Occipital lobe (tissue), 3 donors: ENCODE results near the gene FGF12. TPM values are rescaled to one million over a fixed set of nuclear protein-coding genes. Genes with fewer than 3 reads are reported as not detected.

Source experiments
- DNase-seq: peaks from one replicate; lab custom pipeline; 2025; lab: John Stamatoyannopoulos, UW
- small RNA-seq: library from RNA; depleted of rRNA; stranded (forward); fragments of <200 nt; gene quantifications from one replicate; pipeline ENCODE3, GENCODE V24; 2014
- total RNA-seq: library from RNA; depleted of rRNA; stranded (reverse); fragments of >200 nt; gene quantifications from one replicate; pipeline ENCODE4 v1.2.3, GENCODE V29; 2014

FGF12 gene
- total RNA-seq, 1 donor from 2014 or later, result 187 TPM

DNA sequence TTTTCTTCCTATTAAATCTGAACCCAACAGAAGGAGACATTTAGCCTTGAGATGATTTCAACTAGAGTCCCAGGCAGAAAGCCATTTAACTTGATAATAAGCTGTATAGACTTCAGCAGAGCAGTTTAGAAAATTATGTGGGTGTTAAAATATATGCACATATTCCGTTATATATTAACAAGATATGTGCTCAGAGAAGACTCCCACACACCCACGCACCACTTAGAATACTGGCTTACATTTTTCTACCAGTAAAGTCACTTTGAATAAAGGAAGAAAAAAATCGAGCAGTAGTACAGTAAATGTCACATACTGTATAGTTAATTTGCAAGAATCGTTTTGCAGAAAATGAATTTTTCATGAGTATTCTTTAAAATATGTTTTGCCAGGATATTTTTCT, 599.3 kb downstream of the FGF12 start:
- no peak for DNase-seq

DNA sequence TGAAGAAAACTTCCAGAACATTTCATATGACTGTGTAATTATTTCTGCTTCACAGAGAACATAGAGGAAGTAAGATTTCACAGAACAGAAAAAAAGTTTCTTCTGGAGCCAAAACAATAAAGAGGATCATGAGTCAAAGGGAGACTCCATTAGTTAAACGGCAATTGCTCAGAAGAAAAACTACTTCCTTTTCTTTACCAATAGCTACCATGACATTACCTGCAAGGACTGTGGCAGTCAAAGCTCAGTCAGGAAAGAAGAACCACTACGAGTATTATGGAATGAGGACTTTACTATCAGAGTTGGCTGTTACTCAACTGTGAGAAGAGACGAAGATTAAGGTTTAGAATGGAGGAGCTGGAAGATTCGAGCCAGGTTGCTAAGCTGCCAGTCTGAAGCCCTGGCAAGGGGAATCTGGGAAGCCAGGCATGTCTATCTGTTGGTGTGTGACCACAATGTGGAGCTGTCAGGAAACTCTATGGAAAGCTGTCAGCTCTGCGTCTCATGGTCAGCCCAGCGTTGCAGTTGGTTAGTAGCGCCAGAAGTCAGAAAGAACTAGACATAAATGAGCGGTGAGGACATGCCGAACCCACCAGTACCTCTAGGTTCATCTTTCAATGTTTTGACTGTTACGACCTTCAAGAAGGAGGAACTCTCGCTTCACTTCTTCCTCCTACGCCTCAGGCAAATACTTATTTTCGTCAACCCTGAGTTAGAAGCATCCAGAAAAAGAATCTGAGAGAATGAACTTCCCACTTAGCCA, 604.3 kb downstream of the FGF12 start:
- DNase-seq, result no peak

DNA sequence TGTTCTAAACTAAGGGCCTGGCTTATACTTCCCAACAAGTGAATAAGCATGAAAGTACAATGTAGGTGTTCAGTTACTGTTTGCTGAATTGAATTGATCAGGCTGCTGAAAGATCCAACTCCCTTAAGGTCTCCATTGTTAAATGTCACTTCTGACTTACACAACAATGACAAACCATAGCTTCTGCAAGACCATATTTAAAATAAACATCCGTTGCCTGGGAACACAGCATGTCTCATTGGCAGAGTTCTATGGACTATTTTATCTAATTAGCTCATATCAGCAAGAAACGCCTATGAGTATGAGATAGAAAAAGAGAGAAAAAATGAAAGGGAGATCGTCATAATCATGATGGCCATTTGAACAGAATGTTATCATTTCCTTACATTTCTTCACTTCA, 605.4 kb downstream of the FGF12 start:
- DNase-seq, result no peak

DNA sequence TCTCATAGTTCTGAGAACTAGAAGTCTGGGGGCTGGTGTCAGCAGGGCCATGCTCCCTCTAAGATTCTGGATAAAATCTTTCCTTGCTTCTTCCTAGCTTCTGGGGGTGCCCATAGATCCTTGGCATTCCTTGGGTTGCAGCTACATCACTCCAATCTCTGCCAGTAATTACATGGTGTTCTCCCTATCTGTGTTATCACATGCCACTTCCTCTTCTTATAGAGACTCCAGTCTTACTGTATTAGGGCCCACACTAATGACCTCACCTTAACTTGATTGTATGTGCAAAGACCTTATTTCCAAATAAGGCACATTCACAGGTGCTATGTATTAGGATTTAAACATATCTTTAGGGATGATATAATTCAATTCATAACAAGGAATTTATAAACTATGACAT, 618.5 kb downstream of the FGF12 start:
- DNase-seq, result no peak

DNA sequence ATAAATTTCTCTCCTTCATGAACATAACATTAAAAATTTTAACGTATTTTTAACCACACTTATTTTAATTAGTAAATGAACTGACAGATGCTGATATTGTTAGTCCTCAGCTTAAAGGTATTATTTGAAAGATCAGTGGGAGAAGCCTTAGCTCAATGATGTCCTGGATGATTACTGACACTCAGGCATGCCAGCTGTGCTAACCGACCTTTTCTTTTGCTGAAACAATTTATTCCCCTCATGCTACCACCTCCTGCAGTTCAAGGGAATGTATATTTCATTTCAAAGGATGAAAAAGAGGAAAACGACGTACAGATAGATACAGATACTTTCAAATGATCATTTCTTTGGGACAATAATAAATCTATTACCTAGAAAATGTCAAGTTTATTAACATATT, 620.8 kb downstream of the FGF12 start:
- DNase-seq, result no peak

DNA sequence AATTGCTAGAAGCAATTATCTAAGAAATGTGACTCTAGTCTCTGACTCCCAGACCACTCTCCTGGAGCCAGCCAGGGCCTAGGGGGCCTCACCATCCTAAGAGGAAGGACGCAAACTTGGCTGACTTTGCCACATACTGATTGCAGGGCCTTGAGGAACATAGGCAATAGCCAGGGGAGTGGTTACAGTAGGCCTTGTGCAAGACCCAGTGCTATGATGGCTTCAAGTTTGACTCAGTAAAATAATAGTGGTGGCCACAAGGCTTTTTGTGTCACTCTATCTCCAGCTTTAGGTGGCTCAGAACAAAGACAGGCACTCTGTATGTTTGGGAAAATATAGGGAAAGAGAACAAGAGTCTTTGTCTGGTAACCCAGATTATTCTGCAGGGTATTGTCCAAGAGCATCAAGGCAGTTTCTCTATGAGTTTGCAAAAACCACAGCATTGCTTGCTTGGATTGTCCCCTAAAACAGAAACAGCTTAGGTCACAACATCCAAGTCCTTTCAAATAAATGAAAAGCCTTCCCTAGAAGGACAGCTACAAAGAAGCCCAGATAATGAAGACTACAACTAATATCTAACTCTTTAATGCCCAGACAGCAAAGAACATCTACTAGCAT, 634.8 kb downstream of the FGF12 start:
- DNase-seq, result no peak

DNA sequence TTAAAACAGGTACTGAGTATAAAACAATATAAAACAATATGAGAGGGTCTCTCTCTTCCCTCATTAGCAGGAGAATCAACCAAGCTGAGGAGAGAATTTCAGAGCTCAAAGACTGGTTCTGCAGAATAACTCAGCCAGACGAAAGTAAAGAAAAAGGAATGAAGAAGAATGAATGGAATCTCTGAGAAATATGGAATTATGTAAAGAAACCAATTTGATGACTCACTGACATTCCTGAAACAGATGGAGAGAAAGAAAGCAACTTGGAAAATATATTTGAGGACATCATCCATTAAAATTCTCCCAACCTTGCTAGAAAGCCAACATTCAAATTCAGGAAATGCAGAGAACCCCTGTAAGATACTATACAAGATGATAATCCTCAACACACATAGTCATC, 635.5 kb downstream of the FGF12 start:
- no peak for DNase-seq

DNA sequence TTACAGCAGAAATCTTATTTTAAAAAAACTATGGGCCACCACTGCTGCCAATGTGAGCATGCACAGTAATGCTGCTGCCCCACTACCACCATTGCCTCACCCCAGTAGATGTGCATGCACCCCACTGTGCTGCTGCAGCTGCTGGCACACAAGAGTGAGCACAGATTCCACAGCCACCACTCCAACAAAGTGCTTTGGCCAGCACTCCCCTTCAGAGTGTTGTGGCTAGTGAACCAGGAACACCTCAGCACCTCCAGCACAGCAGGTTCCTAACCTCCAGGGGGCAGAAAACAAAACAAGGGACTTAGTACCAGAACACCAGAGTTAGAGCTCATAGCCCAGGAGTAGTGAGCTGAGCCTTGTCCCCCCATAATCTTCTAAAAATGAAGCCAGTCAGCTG, 636.8 kb downstream of the FGF12 start:
- DNase-seq, result no peak

Small RNA genes within 50 kb of the gene (small RNA-seq; reads per million reads assigned to genes)
- gene RF01210 (not detected), gene RNU1-20P (0.09 reads per million)

Other genes with a start within 250 kb of the FGF12 start
- 61.9 TPM for gene MB21D2, start 190.3 kb upstream of the FGF12 start, total RNA-seq